Glomerular endothelial cell (primary cell): Measurements from ENCODE around the gene GSC. TPM values are rescaled to one million over a fixed set of nuclear protein-coding genes. Genes with fewer than 3 reads are reported as not detected.
"Not testable (repeated sequence)": the region's sequence is repeated elsewhere in the genome, so short reads cannot be mapped to it uniquely, and the experiment has no call there.

ENCODE experiments used
- DNase-seq: peaks from one replicate; pipeline ENCODE4 v3.0.0-alpha.2; 2011; ENCODE audit warnings: low read depth, low spot score; ENCODE audit errors: extremely low read depth
- total RNA-seq: library from RNA; depleted of rRNA; stranded (reverse); fragments of >200 nt; gene quantifications from 2 replicates; pipeline ENCODE4 v1.2.3, GENCODE V29; 2015

Gene GSC
- total RNA-seq, 1 donor from 2014 or later, result not detected

DNA sequence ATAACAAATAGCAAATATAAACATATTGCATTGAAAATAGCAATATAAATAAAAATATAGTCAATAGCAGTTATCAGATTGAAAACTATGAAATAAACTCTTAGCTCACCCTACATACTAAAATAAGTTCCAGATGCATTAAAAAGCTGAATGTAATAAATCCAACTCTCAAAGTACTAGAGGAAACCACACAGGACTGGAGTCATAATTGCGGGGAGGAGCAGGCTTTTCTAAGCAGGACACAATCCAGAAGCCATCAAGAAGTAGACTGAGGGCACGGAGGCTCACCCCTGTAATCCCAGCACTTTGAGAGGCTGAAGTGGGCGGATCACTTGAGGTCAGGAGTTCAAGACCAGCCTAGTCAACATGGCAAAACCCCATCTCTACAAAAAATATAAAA lies 22.2 kb downstream of the GSC start:
- DNase-seq, result no peak

- not testable (repeated sequence) for DNase-seq
These were observed 22.8 kb downstream of the GSC start for GRCh38 chr14:94747153-94747552.

DNA sequence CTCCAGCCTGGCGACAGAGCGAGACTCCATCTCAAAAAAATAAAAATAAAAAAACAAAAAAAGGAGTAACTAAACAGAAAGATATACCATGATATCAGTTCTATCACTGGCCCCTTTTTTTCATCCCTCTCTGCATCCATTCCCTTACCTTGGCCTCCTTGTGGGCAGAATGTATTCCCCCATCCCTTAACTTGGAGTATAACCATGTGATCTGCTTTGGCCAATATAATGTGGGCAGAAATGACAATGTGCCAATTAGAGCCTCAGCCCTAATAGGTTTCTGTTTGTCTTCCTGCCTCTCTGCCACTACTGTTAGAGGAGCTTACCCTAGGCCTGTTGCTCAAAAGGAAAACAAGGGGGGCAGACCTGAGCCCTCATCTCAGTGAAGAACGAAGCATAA lies 23.8 kb downstream of the GSC start:
- DNase-seq, result no peak

DNA sequence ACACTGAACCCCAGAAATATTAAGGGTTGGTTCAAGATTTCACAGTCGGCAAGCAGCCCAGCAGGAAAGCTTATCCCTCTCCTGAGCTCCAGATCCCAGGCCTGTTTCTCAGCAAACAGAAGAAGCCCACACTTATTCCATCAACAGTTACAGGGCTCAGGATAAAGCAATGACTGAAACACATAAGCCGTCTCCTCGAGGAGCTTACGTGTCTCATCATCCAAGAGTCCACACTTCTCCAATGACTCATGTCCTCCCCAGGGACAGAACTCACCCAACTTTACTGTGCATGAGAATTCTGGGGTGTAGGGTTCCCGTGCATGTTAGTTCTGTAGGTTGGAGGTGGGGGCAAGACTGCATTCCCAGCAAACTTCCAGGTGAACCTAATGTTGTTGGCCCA lies 31.2 kb downstream of the GSC start:
- DNase-seq, result no peak

DNA sequence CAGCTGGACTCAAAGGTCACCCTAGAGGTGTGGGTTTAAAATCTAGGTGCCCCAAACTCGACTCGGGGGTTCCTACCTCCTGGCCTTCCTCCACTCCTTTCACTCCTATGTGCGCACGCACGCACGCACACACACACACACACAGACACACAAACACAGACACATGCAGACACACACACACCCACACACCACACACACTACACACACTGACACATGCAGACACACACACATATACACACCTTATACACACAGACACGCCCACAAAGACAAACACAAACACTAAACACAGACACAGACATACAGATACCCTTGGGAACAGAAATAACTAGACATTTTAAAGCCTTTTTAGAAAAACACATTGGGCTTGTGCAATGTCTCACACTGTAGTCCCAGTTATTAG lies 31.8 kb downstream of the GSC start:
- no peak for DNase-seq

DNA sequence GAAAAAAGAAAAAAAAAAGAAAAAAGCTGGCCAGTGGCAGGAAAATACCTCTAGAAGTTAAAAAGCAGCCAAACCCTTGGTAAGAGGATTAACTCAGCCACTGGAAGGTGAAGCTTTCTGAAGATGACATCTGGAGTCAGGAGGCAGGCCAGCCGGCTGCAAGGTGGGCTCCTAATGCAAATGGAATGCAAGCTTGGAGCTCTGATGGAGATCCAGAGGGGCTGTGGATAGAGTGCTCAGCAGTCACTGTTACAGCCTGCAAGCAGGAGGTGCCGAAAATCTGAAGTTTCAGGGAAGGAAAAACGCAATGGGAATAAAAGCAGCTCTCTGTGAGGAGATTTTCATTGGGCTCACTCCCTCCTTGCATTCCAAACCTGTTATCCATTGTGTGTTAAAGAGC lies 41.0 kb downstream of the GSC start:
- DNase-seq, result no peak

- not testable (repeated sequence) for DNase-seq
These were observed 41.5 kb downstream of the GSC start for GRCh38 chr14:94728440-94728839.

GRCh38 chr14:94726649-94727048 lies 43.3 kb downstream of the GSC start:
- not testable (repeated sequence) for DNase-seq

GRCh38 chr14:94724993-94725392 lies 44.9 kb downstream of the GSC start:
- DNase-seq, result no peak

DNA sequence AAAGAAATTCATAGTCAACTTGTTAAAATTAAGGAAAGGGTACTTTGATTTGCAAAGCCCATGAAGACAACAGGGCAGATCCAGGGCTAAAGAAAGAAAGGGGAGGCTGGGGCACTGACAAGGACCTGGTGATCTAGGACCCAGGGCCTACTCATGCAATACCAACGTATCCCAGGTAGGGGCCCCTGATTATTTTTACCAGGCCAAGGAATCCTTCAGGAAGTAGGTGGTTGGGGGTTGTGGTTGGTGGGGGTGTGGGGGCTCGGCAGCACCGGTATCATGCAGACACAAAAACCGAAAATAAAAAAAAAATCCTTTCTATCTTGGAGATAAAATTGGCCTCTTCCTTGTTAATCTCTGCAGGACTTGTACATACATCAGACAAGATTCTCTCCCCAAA lies 47.5 kb downstream of the GSC start:
- DNase-seq, result no peak

Other genes starting within 250 kb of the GSC start
- not detected in 2 replicates for gene SERPINA4, start 208.7 kb downstream of the GSC start, total RNA-seq
- 0.29 and 1.1 TPM in 2 replicates for gene SERPINA5, start 188.7 kb downstream of the GSC start, total RNA-seq
- 0.10 and 0.29 TPM in 2 replicates for gene SERPINA3, start 157.7 kb downstream of the GSC start, total RNA-seq